ENCODE data around the gene YBEY.

GRCh38 chr21:46295996-46296752 is 10.0 kb downstream of the YBEY start:
- TF ChIP-seq CTCF (tag by site-specific recombination; IDR thresholded peaks at IDR 0.05) (no peak), ZNF24 (tag by site-specific recombination; IDR thresholded peaks at IDR 0.05) (no peak), ZBTB49 (tag by site-specific recombination; IDR thresholded peaks at IDR 0.05; ENCODE audit: low read depth) (no peak), ZNF629 (tag by site-specific recombination; IDR thresholded peaks at IDR 0.05) (no peak), ZNF513 (tag by site-specific recombination; IDR thresholded peaks at IDR 0.05) (no peak), REST (tag by site-specific recombination; IDR thresholded peaks at IDR 0.05) (no peak), ZNF423 (tag by site-specific recombination; IDR thresholded peaks at IDR 0.05) (no peak), ZBTB1 (tag by site-specific recombination; IDR thresholded peaks at IDR 0.05) (no peak), ZNF768 (tag by site-specific recombination; IDR thresholded peaks at IDR 0.05) (no peak), ZNF112 (tag by site-specific recombination; IDR thresholded peaks at IDR 0.05) (no peak), ZNF518A (tag by site-specific recombination; conservative IDR thresholded peaks at IDR 0.05; ENCODE audit: low read depth) (no peak), ZFP41 (tag by site-specific recombination; IDR thresholded peaks at IDR 0.05; ENCODE audit: borderline replicate concordance) (no peak)
